GM12878 (cell line): ENCODE data around the gene PTPRN2. TPM values are rescaled to one million over a fixed set of nuclear protein-coding genes. Genes with fewer than 3 reads are reported as not detected.

ENCODE experiments used
- ATAC-seq: fragments of 200-7000 bp; cut with Tn5 transposase; 3 replicates; pipeline ENCODE4 v1.9.1; 2020; ENCODE audit warnings: mild to moderate bottlenecking, moderate library complexity
- BruUV-seq: library from RNA; stranded (reverse); fragments of 400-500 nt; replicated peaks from 2 replicates; lab custom pipeline; 2021; lab: Mats Ljungman, UMichigan
- CTCF ChIA-PET: fragments of 300-600 bp; sonication (Branson Sonifier 250); formaldehyde crosslinking; extraction: SDS; loops from one replicate; lab custom pipeline; 2021; ENCODE audit warnings: inconsistent platforms; lab: Yijun Ruan, JAX
- POLR2A ChIA-PET: fragments of 350-600 bp; formaldehyde crosslinking; extraction: SDS; loops from one replicate; lab custom pipeline; 2021; ENCODE audit warnings: inconsistent platforms; lab: Charles Lee
- RAD21 ChIA-PET: fragments of 300-600 bp; sonication (Branson Sonifier 250); formaldehyde crosslinking; loops from one replicate; lab custom pipeline; 2023; ENCODE audit warnings: antibody characterized with exemption; ENCODE audit not compliant: unreplicated experiment; lab: Charles Lee
- SMC1A ChIA-PET: fragments of 300-600 bp; sonication (Branson Sonifier 250); formaldehyde crosslinking; loops from one replicate; lab custom pipeline; 2023; ENCODE audit not compliant: unreplicated experiment, uncharacterized antibody; lab: Charles Lee
- DNase-seq: peaks from one replicate; pipeline ENCODE4 v3.0.0-alpha.2; 2011; ENCODE audit warnings: low read depth, low spot score
- FAIRE-seq: peaks from 3 replicates; lab custom pipeline; 2011; peaks lifted over from hg19 to GRCh38; lab: Jason Lieb, UNC
- H2AFZ ChIP-seq: 2 replicates; pipeline ENCODE4 v1.6.0; 2011; ENCODE audit warnings: low read depth, low read length, control low read depth; ENCODE audit not compliant: control insufficient read depth
- H3K27ac ChIP-seq: 2 replicates; pipeline ENCODE4 v1.5.1; 2011; ENCODE audit warnings: control low read depth; ENCODE audit not compliant: control insufficient read depth, insufficient read depth
- H3K27me3 ChIP-seq, 2 experiments: replicated peaks in 1 of 2; 2 replicates each; pipeline versions ENCODE4 v1.6.0 to v1.6.1; 2011; ENCODE audit warnings: low read length in 1 of 2; ENCODE audit not compliant: control insufficient read depth in 2 of 2, insufficient read depth in 2 of 2
- H3K36me3 ChIP-seq, 2 experiments: 2 replicates each; pipeline ENCODE4 v1.5.1; 2011; ENCODE audit warnings: low read length in 1 of 2; ENCODE audit not compliant: control insufficient read depth in 2 of 2, insufficient read depth in 2 of 2
- H3K4me1 ChIP-seq: 2 replicates; pipeline ENCODE4 v1.6.1; 2011; ENCODE audit warnings: mild to moderate bottlenecking, low read length, moderate library complexity, mixed read lengths; ENCODE audit not compliant: control insufficient read depth, insufficient read depth
- H3K4me2 ChIP-seq: 2 replicates; pipeline ENCODE4 v1.6.0; 2011; ENCODE audit warnings: control low read depth; ENCODE audit not compliant: control insufficient read depth, insufficient read depth
- H3K4me3 ChIP-seq: fragments of 200-600 bp; sonication (generic); 2 replicates; pipeline ENCODE4 v1.5.1; 2016
- H3K79me2 ChIP-seq: 2 replicates; pipeline ENCODE4 v1.6.0; 2011; ENCODE audit warnings: low read length; ENCODE audit not compliant: control insufficient read depth, insufficient read depth
- H3K9ac ChIP-seq: 2 replicates; pipeline ENCODE4 v1.8.0; 2011; ENCODE audit warnings: low read length, control low read depth, mixed read lengths; ENCODE audit not compliant: control insufficient read depth, insufficient read depth
- H3K9me3 ChIP-seq: replicated peaks from 3 replicates; pipeline ENCODE4 v1.5.1; 2011; ENCODE audit warnings: mild to moderate bottlenecking, low read length; ENCODE audit not compliant: control insufficient read depth, insufficient read depth
- H4K20me1 ChIP-seq: 2 replicates; pipeline ENCODE4 v1.6.0; 2011; ENCODE audit not compliant: control insufficient read depth, insufficient read depth
- BHLHE40 ChIP-seq, 2 experiments: fragments of 450-650 bp in 1 of 2; IDR thresholded peaks; 2 replicates each; pipeline ENCODE4 v1.6.1; 2011 to 2017; ENCODE audit warnings: low read depth in 2 of 2, borderline replicate concordance in 1 of 2, improper control_type of control experiment in 1 of 2, low read length in 1 of 2, mild to moderate bottlenecking in 1 of 2
- MEF2B ChIP-seq: fragments of 450-650 bp; IDR thresholded peaks from 2 replicates; pipeline ENCODE4 v1.6.1; 2018; ENCODE audit warnings: mild to moderate bottlenecking, moderate library complexity; ENCODE audit not compliant: partially characterized antibody, poor library complexity, severe bottlenecking
- MYC ChIP-seq: IDR thresholded peaks from 2 replicates; pipeline ENCODE4 v1.6.1; 2011; ENCODE audit warnings: mild to moderate bottlenecking, low read length, moderate library complexity, inconsistent platforms; ENCODE audit not compliant: insufficient read depth, insufficient replicate concordance, insufficient read length, severe bottlenecking
- PAX8 ChIP-seq: fragments of 450-650 bp; IDR thresholded peaks from 2 replicates; pipeline ENCODE4 v1.6.1; 2017; ENCODE audit warnings: mild to moderate bottlenecking, moderate library complexity
- RBBP5 ChIP-seq: fragments of 200-600 bp; sonication (generic); conservative IDR thresholded peaks from 2 replicates; pipeline ENCODE4 v1.6.1; 2016
- SIN3A ChIP-seq: IDR thresholded peaks from 2 replicates; pipeline ENCODE4 v1.6.1; 2012; ENCODE audit warnings: low read depth, low read length, improper control_type of control experiment
- SMC3 ChIP-seq: IDR thresholded peaks from 2 replicates; pipeline ENCODE4 v1.6.1; 2011; ENCODE audit warnings: low read length, improper control_type of control experiment, borderline replicate concordance
- SUPT20H ChIP-seq: IDR thresholded peaks from 2 replicates; pipeline ENCODE4 v1.6.1; 2011; ENCODE audit warnings: low read depth, mild to moderate bottlenecking, low read length, moderate library complexity, borderline replicate concordance; ENCODE audit not compliant: control insufficient read depth
- TAF1 ChIP-seq: IDR thresholded peaks from 2 replicates; pipeline ENCODE4 v1.6.1; 2011; ENCODE audit warnings: mild to moderate bottlenecking, low read depth, low read length, borderline replicate concordance
- WGBS: methylation state at CpG from one replicate; pipeline ENCODE4 v1.1.6; 2016; ENCODE audit warnings: low lambda C conversion rate; ENCODE audit not compliant: insufficient replicate concordance, insufficient coverage; ENCODE audit errors: missing lambda C conversion rate; 5-methylcytosine and 5-hydroxymethylcytosine counted together
- in situ Hi-C: fragments of 300-500 bp; cut with MboI; formaldehyde crosslinking; loops from 9 replicates; pipeline ENCODE4 v1.14.3; 2018; ENCODE audit warnings: mixed read lengths
- intact Hi-C: fragments of 100-400 bp; cut with micrococcal nuclease; formaldehyde crosslinking; loops from one replicate; pipeline ENCODE4 v1.14.2; 2022; ENCODE audit not compliant: unreplicated experiment
- polyA plus RNA-seq, 11 experiments: library from polyadenylated mRNA; depleted of rRNA in 4 of 11; unstranded in 6 of 11; stranded (reverse) in 5 of 11; fragments of >200 nt; fragmentation: Nextera tagmentation in 4 of 11; fragmentation: Illumina TruSeq in 1 of 11; extraction: Ambion mirVana in 4 of 11; extraction: Trizol in 1 of 11; gene quantifications; 1 replicate in 1 of 11; 2 replicates in 10 of 11; pipeline versions ENCODE4 v1.2.1 to v1.2.3, GENCODE V29; 2011 to 2016; ENCODE audit warnings: inconsistent platforms in 2 of 11, missing spikeins in 2 of 11, low read depth in 1 of 11
- total RNA-seq, 4 experiments: library from RNA; depleted of rRNA in 3 of 4; stranded (reverse); fragments of >200 nt in 3 of 4; fragmentation: Illumina TruSeq in 1 of 4; extraction: Trizol in 1 of 4; gene quantifications; 2 replicates each; pipeline versions ENCODE4 v1.2.1 to v1.2.3, GENCODE V29; 2013 to 2021
- TF ChIP-seq, protein P1 (sequence below): fragments of 450-650 bp; IDR thresholded peaks from 2 replicates; pipeline ENCODE4 v1.6.1; 2017; ENCODE audit warnings: mild to moderate bottlenecking, moderate library complexity
- TF ChIP-seq, protein P2 (sequence below): IDR thresholded peaks from 2 replicates; pipeline ENCODE4 v1.6.1; 2012; ENCODE audit warnings: low read depth, low read length, improper control_type of control experiment

Gene PTPRN2
- total and polyA plus RNA-seq, 10 of the 15 experiments (the other 5 are each of a cell fraction or from before 2014, with no cell fraction given), result 5.4 TPM; not detected in 9

DNA sequence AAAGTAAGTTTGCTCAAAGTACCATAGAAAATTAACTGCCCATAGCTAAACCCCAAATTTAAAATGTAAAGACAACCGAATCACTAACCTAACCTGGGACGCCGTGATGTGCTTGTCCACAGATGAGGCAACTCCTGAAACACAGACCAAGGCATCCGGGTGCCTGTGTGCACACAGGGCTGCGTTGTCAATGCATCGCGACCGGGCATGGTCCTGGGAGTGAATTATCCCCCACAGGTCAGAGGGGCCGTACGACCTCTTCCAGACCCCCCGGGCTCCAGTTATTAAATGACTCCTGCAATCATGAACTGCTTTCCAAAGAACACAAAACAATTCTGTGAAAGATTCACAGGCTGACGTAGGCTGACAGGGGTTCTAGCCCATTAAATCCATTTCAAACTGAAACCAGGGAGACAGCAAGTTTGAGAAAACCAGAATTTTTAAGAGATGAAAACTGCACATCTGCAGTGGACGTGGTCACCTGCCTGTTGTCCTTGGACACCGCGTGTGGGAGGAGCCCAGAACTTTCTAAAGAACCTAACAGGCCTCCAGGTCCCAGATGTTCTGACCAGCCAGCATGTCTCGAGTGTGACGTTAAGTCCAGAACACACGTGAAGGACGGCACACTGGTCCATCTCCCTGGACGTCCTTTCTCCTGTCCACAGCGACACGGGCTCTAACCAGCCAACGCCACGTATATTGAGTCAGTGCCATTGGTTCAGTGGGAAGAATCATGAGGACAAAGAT is 953.0 kb downstream of the PTPRN2 start:
- FAIRE-seq (no peak), DNase-seq (no peak), ATAC-seq (no peak)
- no peak overlapping the region for H3K4me3 ChIP-seq
- H3K27me3 ChIP-seq, result no peaks in the 10 kb centered on the region
- BruUV-seq, result no TSS peak
- no peaks in the 10 kb centered on the region for H3K4me1 ChIP-seq
- no peak overlapping the region for H3K27ac ChIP-seq
- H3K9me3 ChIP-seq, result no peaks in the 10 kb centered on the region; the same call in 2 of the 3 replicates
- CTCF ChIA-PET, result no interaction called here
- no peak overlapping the region for H3K9ac ChIP-seq
- no peaks in the 10 kb centered on the region for H4K20me1 ChIP-seq
- no peak overlapping the region for H2AFZ ChIP-seq
- POLR2A ChIA-PET, result no interaction called here
- RAD21 ChIA-PET, result no interaction called here
- TF ChIP-seq SUPT20H (no peak), MYC (no peak), MEF2B (no peak), SIN3A (no peak), BHLHE40 (IDR thresholded peaks at IDR 0.05; ENCODE audit: borderline replicate concordance in 1 of 2, low read depth in 2 of 2, low read length in 1 of 2) (no peak), TAF1 (no peak), RBBP5 (no peak), SMC3 (no peak), PAX8 (no peak)
- TF ChIP-seq, protein P1, sequence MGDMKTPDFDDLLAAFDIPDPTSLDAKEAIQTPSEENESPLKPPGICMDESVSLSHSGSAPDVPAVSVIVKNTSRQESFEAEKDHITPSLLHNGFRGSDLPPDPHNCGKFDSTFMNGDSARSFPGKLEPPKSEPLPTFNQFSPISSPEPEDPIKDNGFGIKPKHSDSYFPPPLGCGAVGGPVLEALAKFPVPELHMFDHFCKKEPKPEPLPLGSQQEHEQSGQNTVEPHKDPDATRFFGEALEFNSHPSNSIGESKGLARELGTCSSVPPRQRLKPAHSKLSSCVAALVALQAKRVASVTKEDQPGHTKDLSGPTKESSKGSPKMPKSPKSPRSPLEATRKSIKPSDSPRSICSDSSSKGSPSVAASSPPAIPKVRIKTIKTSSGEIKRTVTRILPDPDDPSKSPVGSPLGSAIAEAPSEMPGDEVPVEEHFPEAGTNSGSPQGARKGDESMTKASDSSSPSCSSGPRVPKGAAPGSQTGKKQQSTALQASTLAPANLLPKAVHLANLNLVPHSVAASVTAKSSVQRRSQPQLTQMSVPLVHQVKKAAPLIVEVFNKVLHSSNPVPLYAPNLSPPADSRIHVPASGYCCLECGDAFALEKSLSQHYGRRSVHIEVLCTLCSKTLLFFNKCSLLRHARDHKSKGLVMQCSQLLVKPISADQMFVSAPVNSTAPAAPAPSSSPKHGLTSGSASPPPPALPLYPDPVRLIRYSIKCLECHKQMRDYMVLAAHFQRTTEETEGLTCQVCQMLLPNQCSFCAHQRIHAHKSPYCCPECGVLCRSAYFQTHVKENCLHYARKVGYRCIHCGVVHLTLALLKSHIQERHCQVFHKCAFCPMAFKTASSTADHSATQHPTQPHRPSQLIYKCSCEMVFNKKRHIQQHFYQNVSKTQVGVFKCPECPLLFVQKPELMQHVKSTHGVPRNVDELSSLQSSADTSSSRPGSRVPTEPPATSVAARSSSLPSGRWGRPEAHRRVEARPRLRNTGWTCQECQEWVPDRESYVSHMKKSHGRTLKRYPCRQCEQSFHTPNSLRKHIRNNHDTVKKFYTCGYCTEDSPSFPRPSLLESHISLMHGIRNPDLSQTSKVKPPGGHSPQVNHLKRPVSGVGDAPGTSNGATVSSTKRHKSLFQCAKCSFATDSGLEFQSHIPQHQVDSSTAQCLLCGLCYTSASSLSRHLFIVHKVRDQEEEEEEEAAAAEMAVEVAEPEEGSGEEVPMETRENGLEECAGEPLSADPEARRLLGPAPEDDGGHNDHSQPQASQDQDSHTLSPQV, result no peak
- TF ChIP-seq, protein P2, sequence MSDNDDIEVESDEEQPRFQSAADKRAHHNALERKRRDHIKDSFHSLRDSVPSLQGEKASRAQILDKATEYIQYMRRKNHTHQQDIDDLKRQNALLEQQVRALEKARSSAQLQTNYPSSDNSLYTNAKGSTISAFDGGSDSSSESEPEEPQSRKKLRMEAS, result no peak
- intact Hi-C loops (no loop called here), in situ Hi-C loops (no loop called here)
- SMC1A ChIA-PET, result no interaction called here
- WGBS, result 55% methylated on average over 24 of the region's 24 CpGs
- no peaks in the 10 kb centered on the region for H3K79me2 ChIP-seq
- H3K4me2 ChIP-seq, result no peak overlapping the region
- H3K36me3 ChIP-seq, result no peaks in the 10 kb centered on the region
